PC-9 (cell line): ENCODE data around the gene PARP8. TPM values are rescaled to one million over a fixed set of nuclear protein-coding genes. Genes with fewer than 3 reads are reported as not detected.

ENCODE experiments used
- BruUV-seq: library from RNA; stranded (reverse); fragments of 400-500 nt; replicated peaks from 2 replicates; lab custom pipeline; 2021; lab: Mats Ljungman, UMichigan
- CTCF ChIA-PET: fragments of 300-600 bp; sonication (Branson Sonifier 250); formaldehyde crosslinking; loops from one replicate; lab custom pipeline; 2022; ENCODE audit warnings: antibody characterized with exemption; lab: Charles Lee
- POLR2A ChIA-PET: fragments of 300-600 bp; sonication (Branson Sonifier 250); formaldehyde crosslinking; loops from one replicate; lab custom pipeline; 2022; ENCODE audit warnings: antibody characterized with exemption; ENCODE audit not compliant: unreplicated experiment; lab: Charles Lee
- DNase-seq, 2 experiments: peaks; one replicate each; pipeline versions ENCODE4 v3.0.0 to v3.0.0-alpha.2; 2015 to 2022; ENCODE audit warnings: mixed read lengths in 1 of 2
- H2AFZ ChIP-seq: fragments of 200-600 bp; sonication (generic); 2 replicates; pipeline ENCODE4 v1.8.1; 2017; ENCODE audit warnings: antibody characterized with exemption
- H3F3A ChIP-seq: fragments of 200-600 bp; sonication (generic); 2 replicates; pipeline ENCODE4 v1.8.1; 2017; ENCODE audit warnings: antibody characterized with exemption, mild to moderate bottlenecking, low read depth; ENCODE audit not compliant: insufficient read depth
- H3K27ac ChIP-seq: fragments of 200-600 bp; sonication (generic); 2 replicates; pipeline ENCODE4 v1.6.1; 2016; ENCODE audit warnings: mixed run types
- H3K27me3 ChIP-seq: fragments of 200-600 bp; sonication (generic); 2 replicates; pipeline ENCODE4 v1.6.1; 2016; ENCODE audit warnings: low read depth, mixed run types; ENCODE audit not compliant: insufficient read depth
- H3K36me3 ChIP-seq: fragments of 200-600 bp; sonication (generic); 2 replicates; pipeline ENCODE4 v1.6.1; 2016; ENCODE audit warnings: low read depth, mixed run types
- H3K4me1 ChIP-seq: fragments of 200-600 bp; sonication (generic); replicated peaks from 2 replicates; pipeline ENCODE4 v1.6.1; 2016; ENCODE audit warnings: mixed run types; ENCODE audit not compliant: insufficient read depth
- H3K4me2 ChIP-seq: fragments of 200-600 bp; sonication (generic); 2 replicates; pipeline ENCODE4 v1.6.1; 2017; ENCODE audit warnings: mixed run types
- H3K4me3 ChIP-seq: fragments of 200-600 bp; sonication (generic); 2 replicates; pipeline ENCODE4 v1.6.1; 2016; ENCODE audit warnings: mixed run types
- H3K79me2 ChIP-seq: fragments of 200-600 bp; sonication (generic); 2 replicates; pipeline ENCODE4 v1.6.1; 2017; ENCODE audit warnings: low read depth, mixed run types
- H3K9me2 ChIP-seq: fragments of 200-600 bp; sonication (generic); 2 replicates; pipeline ENCODE4 v1.8.1; 2017; ENCODE audit warnings: mild to moderate bottlenecking; ENCODE audit not compliant: insufficient read depth
- H3K9me3 ChIP-seq: fragments of 200-600 bp; sonication (generic); 2 replicates; pipeline ENCODE4 v1.8.1; 2016; ENCODE audit warnings: low read depth; ENCODE audit not compliant: insufficient read depth
- H4K20me1 ChIP-seq: fragments of 200-600 bp; sonication (generic); 2 replicates; pipeline ENCODE4 v1.8.1; 2017; ENCODE audit not compliant: insufficient read depth
- EZH2 ChIP-seq: fragments of 200-600 bp; sonication (generic); IDR thresholded peaks from 2 replicates; pipeline ENCODE4 v1.8.0; 2017; ENCODE audit warnings: antibody characterized with exemption, low read depth
- intact Hi-C: fragments of 100-400 bp; cut with micrococcal nuclease; formaldehyde crosslinking; loops from one replicate; pipeline ENCODE4 v1.10.0; 2022; ENCODE audit not compliant: unreplicated experiment
- total RNA-seq: library from RNA; stranded (reverse); gene quantifications from 2 replicates; pipeline ENCODE4 v1.2.3, GENCODE V29; 2021
- TF ChIP-seq, protein P1 (sequence below): fragments of 200-600 bp; sonication (generic); conservative IDR thresholded peaks from 2 replicates; pipeline ENCODE4 v1.6.1; 2017; ENCODE audit warnings: mixed run types, antibody characterized with exemption, mild to moderate bottlenecking, moderate library complexity

The PARP8 gene
- total RNA-seq, 1 experiment from 2014 or later, result 17.6 TPM

DNA sequence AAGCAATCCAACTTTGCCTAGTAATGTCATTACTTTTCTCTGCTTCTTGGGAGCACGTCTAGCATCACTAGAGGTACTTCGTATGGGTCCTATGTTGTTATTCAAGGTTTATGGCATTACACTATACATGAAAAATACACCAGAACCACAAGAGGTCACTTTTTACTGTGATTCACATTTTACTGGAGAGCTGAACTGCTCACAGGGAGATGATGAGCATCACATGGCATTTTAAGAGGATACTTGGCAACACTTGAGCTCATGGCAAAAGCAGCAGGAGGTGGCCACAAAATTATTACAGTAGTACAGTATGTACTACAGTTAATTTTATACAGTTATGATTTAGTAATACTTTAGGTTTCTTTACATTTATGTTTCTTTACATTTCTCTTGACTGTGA, 223.4 kb downstream of the PARP8 start:
- Histone ChIP-seq H3K36me3 (no peaks in the 10 kb centered on the region), H3K4me3 (no peak overlapping the region), H3K9me3 (no peaks in the 10 kb centered on the region), H3K4me1 (no peaks in the 10 kb centered on the region), H3F3A (no peaks in the 10 kb centered on the region), H3K27ac (no peak overlapping the region), H3K4me2 (no peak overlapping the region), H2AFZ (no peak overlapping the region), H3K27me3 (no peaks in the 10 kb centered on the region), H3K79me2 (no peaks in the 10 kb centered on the region), H3K9me2 (no peaks in the 10 kb centered on the region), H4K20me1 (no peaks in the 10 kb centered on the region; the same call in 1 of the 2 replicates)
- ChIA-PET POLR2A (no interaction called here), CTCF (no interaction called here)
- DNase-seq, result no peak
- TF ChIP-seq EZH2, result no peak
- TF ChIP-seq, protein P1, sequence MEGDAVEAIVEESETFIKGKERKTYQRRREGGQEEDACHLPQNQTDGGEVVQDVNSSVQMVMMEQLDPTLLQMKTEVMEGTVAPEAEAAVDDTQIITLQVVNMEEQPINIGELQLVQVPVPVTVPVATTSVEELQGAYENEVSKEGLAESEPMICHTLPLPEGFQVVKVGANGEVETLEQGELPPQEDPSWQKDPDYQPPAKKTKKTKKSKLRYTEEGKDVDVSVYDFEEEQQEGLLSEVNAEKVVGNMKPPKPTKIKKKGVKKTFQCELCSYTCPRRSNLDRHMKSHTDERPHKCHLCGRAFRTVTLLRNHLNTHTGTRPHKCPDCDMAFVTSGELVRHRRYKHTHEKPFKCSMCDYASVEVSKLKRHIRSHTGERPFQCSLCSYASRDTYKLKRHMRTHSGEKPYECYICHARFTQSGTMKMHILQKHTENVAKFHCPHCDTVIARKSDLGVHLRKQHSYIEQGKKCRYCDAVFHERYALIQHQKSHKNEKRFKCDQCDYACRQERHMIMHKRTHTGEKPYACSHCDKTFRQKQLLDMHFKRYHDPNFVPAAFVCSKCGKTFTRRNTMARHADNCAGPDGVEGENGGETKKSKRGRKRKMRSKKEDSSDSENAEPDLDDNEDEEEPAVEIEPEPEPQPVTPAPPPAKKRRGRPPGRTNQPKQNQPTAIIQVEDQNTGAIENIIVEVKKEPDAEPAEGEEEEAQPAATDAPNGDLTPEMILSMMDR, result no peak
- no TSS peak for BruUV-seq
- intact Hi-C loops, result no loop called here

Other genes starting within 250 kb of the PARP8 start
- gene EMB, start 225.3 kb upstream of the PARP8 start, total RNA-seq, result 11.6 and 11.8 TPM in 2 replicates